GM21529 (cell line): ENCODE results near the gene PDHX.

Source experiments
- ATAC-seq: cut with Tn5 transposase; IDR thresholded peaks from one replicate; pipeline ENCODE4 v1.9.1; 2021; ENCODE audit not compliant: unreplicated experiment

Gene PDHX

DNA sequence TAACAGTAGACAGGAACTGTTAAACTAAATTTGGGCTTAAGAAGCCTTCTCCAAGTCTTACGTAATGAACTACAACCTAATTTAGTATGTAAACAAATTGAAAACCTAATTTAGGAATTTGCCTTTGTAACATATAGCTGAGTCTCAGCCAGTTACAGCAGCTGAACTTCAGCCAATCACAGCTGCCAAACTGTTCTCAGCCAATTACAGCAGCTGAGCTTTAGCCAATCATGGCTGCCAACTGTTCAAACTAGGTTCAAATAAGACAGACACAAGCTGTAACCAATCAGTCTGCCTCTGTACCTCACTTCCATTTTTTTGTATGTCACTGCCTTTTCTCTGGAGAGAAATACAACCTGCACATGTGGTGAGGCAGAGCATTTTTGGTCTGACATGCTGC lies 127.5 kb downstream of the PDHX start:
- no peak for ATAC-seq

DNA sequence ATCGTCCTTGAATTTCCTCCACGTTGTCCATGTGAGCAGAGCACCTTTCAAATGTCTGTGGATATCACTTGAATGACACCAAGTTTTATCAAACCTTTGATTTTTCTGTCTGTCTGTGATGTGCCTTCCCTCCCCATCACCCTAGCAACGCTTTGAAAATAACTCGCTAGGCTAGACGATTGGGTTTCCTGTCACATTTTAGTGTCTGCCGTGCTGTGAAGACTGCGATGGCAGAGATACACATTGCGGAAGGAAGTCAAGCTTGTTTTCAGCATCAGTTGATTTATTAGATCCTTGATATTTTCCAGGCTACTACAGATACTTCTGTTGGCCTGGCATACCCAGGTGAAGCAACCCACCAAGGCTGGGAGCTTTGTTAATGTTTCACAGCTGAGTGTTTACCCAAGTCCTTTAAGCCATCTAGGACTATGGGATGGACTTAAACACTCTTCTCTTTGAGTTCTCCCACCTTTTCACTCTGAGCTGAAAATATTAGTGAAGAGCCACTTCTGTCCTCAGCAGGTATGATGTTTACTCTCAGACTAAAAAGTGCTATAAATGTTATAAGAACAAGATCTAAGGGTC lies 128.9 kb downstream of the PDHX start:
- no peak for ATAC-seq
